ENCODE measurements around the gene FUT1.

- no peak for TF ChIP-seq CTCF (IDR thresholded peaks at IDR 0.05; ENCODE audit: low read depth, low read length)
- no peak for TF ChIP-seq EZH2phosphoT487 (IDR thresholded peaks at IDR 0.05; ENCODE audit: low read depth)
Observed at GRCh38 chr19:48750771-48751504, 1.5 kb downstream of the FUT1 start.

Data from OCI-LY3 (cell line).